Liver (tissue), 3 donors: ENCODE measurements around the gene OSMR.

Experiments used
- EGR1 ChIP-seq, 2 donors: IDR thresholded peaks; 2 replicates each; pipeline ENCODE4 v1.6.1; 2016 to 2018; ENCODE audit warnings: antibody characterized with exemption in 2 of 2, low read depth in 2 of 2
- HNF4A ChIP-seq, 2 donors: conservative IDR thresholded peaks; 2 replicates each; pipeline ENCODE4 v1.6.1; 2016; ENCODE audit warnings: antibody characterized with exemption in 2 of 2, mild to moderate bottlenecking in 2 of 2
- JUND ChIP-seq, 2 donors: IDR thresholded peaks; 2 replicates each; pipeline ENCODE4 v1.6.1; 2016; ENCODE audit warnings: antibody characterized with exemption in 2 of 2
- RAD21 ChIP-seq, 2 donors: IDR thresholded peaks; 2 replicates each; pipeline ENCODE4 v1.6.1; 2016; ENCODE audit warnings: antibody characterized with exemption in 2 of 2, mild to moderate bottlenecking in 2 of 2
- RXRA ChIP-seq, 2 donors: IDR thresholded peaks; 2 replicates each; pipeline ENCODE4 v1.6.1; 2017 to 2018; ENCODE audit warnings: antibody characterized with exemption in 2 of 2, mild to moderate bottlenecking in 1 of 2
- SP1 ChIP-seq: IDR thresholded peaks from 2 replicates; pipeline ENCODE4 v1.6.1; 2018; ENCODE audit warnings: antibody characterized with exemption, mild to moderate bottlenecking
- TAF1 ChIP-seq: conservative IDR thresholded peaks from 2 replicates; pipeline ENCODE4 v1.6.1; 2016; ENCODE audit warnings: antibody characterized with exemption, mild to moderate bottlenecking
- TF ChIP-seq, protein P1 (sequence below): fragments of 150-350 bp; IDR thresholded peaks from 2 replicates; pipeline ENCODE4 v1.5.1; 2017; ENCODE audit warnings: improper control_type of control experiment, low read depth, low read length; ENCODE audit not compliant: missing input control
- TF ChIP-seq, protein P2 (sequence below): IDR thresholded peaks from 2 replicates; pipeline ENCODE4 v1.6.1; 2016; ENCODE audit warnings: antibody characterized with exemption
- donor health status: healthy.
- donor health status: healthy.

DNA sequence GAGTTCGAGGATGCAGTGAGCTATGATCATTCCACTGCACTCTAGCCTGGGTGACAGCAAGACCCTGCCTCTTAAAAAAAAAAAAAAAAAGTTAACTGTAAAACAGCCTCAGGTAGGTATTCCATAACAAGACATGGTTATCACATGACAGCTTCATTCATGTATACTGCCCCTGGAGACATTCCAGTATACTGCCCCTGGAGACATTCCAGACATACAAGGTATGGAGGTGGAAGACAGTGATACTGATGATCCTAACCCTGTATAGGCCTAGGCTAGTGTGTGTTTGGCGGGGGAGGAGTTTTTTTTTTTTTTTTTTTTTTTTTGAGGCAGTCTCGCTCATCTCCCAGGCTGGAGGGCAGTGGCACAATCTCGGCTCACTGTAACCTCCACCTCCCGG, 122.9 kb downstream of the OSMR start:
- TF ChIP-seq, protein P1, sequence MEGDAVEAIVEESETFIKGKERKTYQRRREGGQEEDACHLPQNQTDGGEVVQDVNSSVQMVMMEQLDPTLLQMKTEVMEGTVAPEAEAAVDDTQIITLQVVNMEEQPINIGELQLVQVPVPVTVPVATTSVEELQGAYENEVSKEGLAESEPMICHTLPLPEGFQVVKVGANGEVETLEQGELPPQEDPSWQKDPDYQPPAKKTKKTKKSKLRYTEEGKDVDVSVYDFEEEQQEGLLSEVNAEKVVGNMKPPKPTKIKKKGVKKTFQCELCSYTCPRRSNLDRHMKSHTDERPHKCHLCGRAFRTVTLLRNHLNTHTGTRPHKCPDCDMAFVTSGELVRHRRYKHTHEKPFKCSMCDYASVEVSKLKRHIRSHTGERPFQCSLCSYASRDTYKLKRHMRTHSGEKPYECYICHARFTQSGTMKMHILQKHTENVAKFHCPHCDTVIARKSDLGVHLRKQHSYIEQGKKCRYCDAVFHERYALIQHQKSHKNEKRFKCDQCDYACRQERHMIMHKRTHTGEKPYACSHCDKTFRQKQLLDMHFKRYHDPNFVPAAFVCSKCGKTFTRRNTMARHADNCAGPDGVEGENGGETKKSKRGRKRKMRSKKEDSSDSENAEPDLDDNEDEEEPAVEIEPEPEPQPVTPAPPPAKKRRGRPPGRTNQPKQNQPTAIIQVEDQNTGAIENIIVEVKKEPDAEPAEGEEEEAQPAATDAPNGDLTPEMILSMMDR: no peak
- TF ChIP-seq TAF1 (no peak), HNF4A (conservative IDR thresholded peaks at IDR 0.05) (no peak), JUND (IDR thresholded peaks at IDR 0.05) (no peak), EGR1 (IDR thresholded peaks at IDR 0.05; ENCODE audit: low read depth in 2 of 2) (no peak), RXRA (IDR thresholded peaks at IDR 0.05) (no peak), SP1 (no peak), RAD21 (IDR thresholded peaks at IDR 0.05) (no peak)
- TF ChIP-seq, protein P2, sequence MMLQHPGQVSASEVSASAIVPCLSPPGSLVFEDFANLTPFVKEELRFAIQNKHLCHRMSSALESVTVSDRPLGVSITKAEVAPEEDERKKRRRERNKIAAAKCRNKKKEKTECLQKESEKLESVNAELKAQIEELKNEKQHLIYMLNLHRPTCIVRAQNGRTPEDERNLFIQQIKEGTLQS: no peak
